NCI-H146 treated with DMSO at 0.1 percent for 48 hours (cell line): Measurements from ENCODE around the gene TPRG1L.

ENCODE experiments used
- DNase-seq: peaks from one replicate; lab custom pipeline; 2025; ENCODE audit not compliant: unreplicated experiment; lab: John Stamatoyannopoulos, UW

Gene TPRG1L

DNA sequence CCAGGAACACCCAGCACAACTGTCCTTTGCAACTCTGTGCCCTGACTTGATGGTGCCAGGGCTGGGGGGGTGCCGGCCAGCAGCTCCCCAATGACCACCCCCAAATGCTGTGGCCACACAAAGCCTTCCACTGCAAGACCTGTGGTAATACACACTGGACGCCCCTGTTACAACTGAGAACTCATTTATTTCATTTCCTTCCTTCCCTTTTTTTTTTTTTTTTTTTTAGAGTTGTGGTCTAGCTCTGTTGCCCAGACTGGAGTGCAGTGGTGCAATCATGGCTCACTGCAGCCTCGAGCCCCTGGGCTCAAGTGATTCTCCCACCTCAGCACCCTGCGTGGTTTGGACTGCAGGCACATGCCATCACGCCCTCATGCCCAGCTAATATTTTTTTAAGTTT, 52.7 kb downstream of the TPRG1L start:
- no peak for DNase-seq

DNA sequence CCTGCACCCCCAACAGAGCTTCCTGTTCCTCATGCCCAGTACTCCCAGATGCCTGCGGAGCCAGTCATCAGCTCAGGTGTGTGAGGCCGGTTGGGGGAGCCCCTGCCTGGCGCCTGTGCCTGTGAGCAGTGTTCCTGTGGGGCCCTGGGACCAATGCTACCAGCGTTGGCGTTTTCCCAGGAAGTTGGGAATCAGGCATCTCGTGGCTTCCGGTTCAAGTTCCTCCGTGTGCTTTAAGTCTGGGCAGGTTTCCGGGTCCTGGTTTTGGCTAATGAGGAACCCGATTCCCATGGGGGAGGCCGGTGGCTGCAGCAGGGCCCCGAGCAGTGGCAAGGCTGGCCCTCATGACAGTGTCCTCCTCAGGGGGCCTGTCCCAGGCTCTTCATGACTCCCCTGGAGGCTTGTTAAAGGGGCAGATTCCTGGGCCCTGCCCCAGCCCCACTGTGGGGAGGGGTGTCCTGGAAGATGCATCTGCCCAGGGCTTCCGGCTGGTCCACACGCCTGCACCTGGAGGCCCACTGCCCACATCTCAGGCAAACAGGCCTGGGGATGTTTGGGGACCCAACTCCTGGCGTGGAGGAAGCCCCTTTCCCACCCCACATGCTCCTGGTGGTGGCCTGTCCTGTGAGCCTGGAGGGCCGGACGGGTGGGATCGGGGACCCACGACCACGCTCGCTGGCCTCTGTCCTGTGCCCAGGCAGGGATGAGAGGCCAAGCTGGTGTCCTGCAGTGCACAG, 53.7 kb downstream of the TPRG1L start:
- no peak for DNase-seq

DNA sequence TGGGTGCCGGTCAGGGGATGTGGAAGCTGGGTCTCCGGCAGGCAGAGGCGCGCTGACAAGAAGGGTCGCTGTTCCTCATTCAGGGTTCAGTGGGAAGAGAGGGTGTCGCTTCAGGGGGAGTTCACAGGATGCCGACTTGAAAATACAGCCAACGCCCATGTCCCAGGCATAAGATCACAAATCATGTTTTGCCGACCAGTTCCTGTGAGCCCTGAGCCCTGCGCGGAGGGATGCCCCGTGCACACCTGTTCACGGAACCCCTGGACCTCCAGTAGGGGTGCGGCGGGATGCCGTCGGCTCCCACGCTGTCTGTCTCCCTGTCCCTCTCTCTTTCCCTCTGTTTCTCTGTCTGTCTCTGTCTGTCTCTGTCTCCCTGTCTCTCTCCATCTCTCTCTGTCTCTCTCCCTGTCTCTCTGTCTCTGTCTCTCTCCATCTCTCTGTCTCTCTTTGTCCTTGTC, 54.3 kb downstream of the TPRG1L start:
- no peak for DNase-seq
